Panc1 (cell line): ENCODE results near the gene LMBRD1. TPM values are rescaled to one million over a fixed set of nuclear protein-coding genes. Genes with fewer than 3 reads are reported as not detected.

Experiments used
- ATAC-seq: fragments of 200-7000 bp; cut with Tn5 transposase; 2 replicates; pipeline ENCODE4 v1.9.1; 2020; ENCODE audit warnings: mild to moderate bottlenecking, moderate library complexity
- BruUV-seq: library from RNA; stranded (reverse); fragments of 400-500 nt; replicated peaks from 2 replicates; lab custom pipeline; 2021; lab: Mats Ljungman, UMichigan
- CTCF ChIA-PET: fragments of 300-600 bp; sonication (Branson Sonifier 250); formaldehyde crosslinking; loops from one replicate; lab custom pipeline; 2022; ENCODE audit warnings: antibody characterized with exemption; lab: Charles Lee
- POLR2A ChIA-PET: fragments of 300-600 bp; sonication (Branson Sonifier 250); formaldehyde crosslinking; loops from one replicate; lab custom pipeline; 2022; ENCODE audit warnings: antibody characterized with exemption; lab: Charles Lee
- DNase-seq: peaks from one replicate; pipeline ENCODE4 v3.0.0-alpha.2; 2010; ENCODE audit warnings: low read depth, low spot score
- H3K27ac ChIP-seq: 2 replicates; pipeline ENCODE4 v1.5.1; 2011; ENCODE audit warnings: mild to moderate bottlenecking, low read length, inconsistent platforms
- H3K27me3 ChIP-seq: fragments of 200-500 bp; sonication (Bioruptor generic); 2 replicates; pipeline ENCODE4 v1.6.0; 2014; ENCODE audit warnings: low read length, inconsistent platforms; ENCODE audit not compliant: control insufficient read depth, insufficient read depth
- H3K36me3 ChIP-seq: fragments of 200-500 bp; sonication (Bioruptor generic); 2 replicates; pipeline ENCODE4 v1.5.1; 2014; ENCODE audit warnings: inconsistent platforms, mild to moderate bottlenecking, low read length, moderate library complexity; ENCODE audit not compliant: control insufficient read depth, insufficient read depth
- H3K4me1 ChIP-seq: 2 replicates; pipeline ENCODE4 v1.5.1; 2011; ENCODE audit warnings: inconsistent platforms, mild to moderate bottlenecking, low read length, moderate library complexity; ENCODE audit not compliant: control insufficient read depth, insufficient read depth
- H3K4me3 ChIP-seq, 2 experiments: 2 replicates each; pipeline ENCODE4 v1.5.1; 2011 to 2012; ENCODE audit warnings: low read depth in 2 of 2, low read length in 2 of 2, mild to moderate bottlenecking in 2 of 2, inconsistent platforms in 1 of 2, moderate library complexity in 1 of 2
- H3K9me3 ChIP-seq: fragments of 200-500 bp; sonication (Bioruptor generic); 2 replicates; pipeline ENCODE4 v1.5.1; 2014; ENCODE audit warnings: low read depth, mild to moderate bottlenecking, inconsistent platforms, low read length, moderate library complexity; ENCODE audit not compliant: control insufficient read depth, insufficient read depth
- POLR2AphosphoS5 ChIP-seq: IDR thresholded peaks from 2 replicates; pipeline ENCODE4 v1.6.1; 2012; ENCODE audit warnings: mild to moderate bottlenecking, low read depth, low read length, moderate library complexity
- SIN3A ChIP-seq: IDR thresholded peaks from 2 replicates; pipeline ENCODE4 v1.6.1; 2012; ENCODE audit warnings: low read depth, mild to moderate bottlenecking, low read length, moderate library complexity, borderline replicate concordance; ENCODE audit not compliant: insufficient read depth
- TCF7L2 ChIP-seq: IDR thresholded peaks from 2 replicates; pipeline ENCODE4 v1.6.1; 2011; ENCODE audit warnings: mild to moderate bottlenecking, low read depth, low read length, inconsistent platforms
- in situ Hi-C: cut with HindIII; loops from 2 replicates; pipeline ENCODE4 v1.10.0; 2016; ENCODE audit warnings: low sequenced_read_pairs, low pct_unique_long_range_greater_than_20kb
- intact Hi-C: fragments of 100-400 bp; cut with micrococcal nuclease; formaldehyde crosslinking; loops from one replicate; pipeline ENCODE4 v1.10.0; 2022; ENCODE audit not compliant: unreplicated experiment
- total RNA-seq: library from RNA; stranded (reverse); gene quantifications from one replicate; pipeline ENCODE4 v1.2.1, GENCODE V29; 2021; ENCODE audit not compliant: unreplicated experiment
- TF ChIP-seq, protein P1 (sequence below): fragments of 450-650 bp; IDR thresholded peaks from 2 replicates; pipeline ENCODE4 v1.5.1; 2017; ENCODE audit warnings: mild to moderate bottlenecking
- TF ChIP-seq, protein P2 (sequence below), 2 experiments: IDR thresholded peaks; 2 replicates each; pipeline ENCODE4 v1.6.1; 2011 to 2012; ENCODE audit warnings: low read depth in 2 of 2, control low read depth in 1 of 2, low read length in 1 of 2, mild to moderate bottlenecking in 1 of 2, moderate library complexity in 1 of 2; ENCODE audit not compliant: insufficient read depth in 1 of 2

LMBRD1 gene
- total RNA-seq, 1 experiment from 2014 or later = 17.9 TPM

DNA sequence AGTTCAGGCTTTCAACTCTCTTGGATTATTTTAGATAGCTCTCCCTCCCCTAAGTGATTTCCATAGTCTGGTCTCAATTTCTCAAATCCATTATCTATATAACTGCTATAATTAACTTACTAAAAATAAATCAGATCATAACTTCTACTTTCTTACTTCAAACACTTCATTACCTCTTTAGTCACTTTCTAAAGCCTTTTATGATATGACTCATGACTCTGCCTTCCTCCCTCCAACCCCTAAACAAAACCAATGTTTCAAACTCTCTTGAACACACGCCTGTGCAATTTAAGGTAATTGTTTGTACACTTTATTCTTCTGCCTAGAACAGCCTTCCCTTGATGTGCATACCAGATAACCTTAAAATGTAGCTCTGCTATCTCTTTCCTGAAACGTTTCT is 100.5 kb downstream of the LMBRD1 start:
- no TSS peak for BruUV-seq
- no peak for DNase-seq
- Histone ChIP-seq H3K27ac (no peak overlapping the region), H3K9me3 (no peaks in the 10 kb centered on the region), H3K27me3 (no peaks in the 10 kb centered on the region), H3K4me1 (no peaks in the 10 kb centered on the region), H3K4me3 (no peak overlapping the region), H3K36me3 (no peaks in the 10 kb centered on the region)
- TF ChIP-seq, protein P1, sequence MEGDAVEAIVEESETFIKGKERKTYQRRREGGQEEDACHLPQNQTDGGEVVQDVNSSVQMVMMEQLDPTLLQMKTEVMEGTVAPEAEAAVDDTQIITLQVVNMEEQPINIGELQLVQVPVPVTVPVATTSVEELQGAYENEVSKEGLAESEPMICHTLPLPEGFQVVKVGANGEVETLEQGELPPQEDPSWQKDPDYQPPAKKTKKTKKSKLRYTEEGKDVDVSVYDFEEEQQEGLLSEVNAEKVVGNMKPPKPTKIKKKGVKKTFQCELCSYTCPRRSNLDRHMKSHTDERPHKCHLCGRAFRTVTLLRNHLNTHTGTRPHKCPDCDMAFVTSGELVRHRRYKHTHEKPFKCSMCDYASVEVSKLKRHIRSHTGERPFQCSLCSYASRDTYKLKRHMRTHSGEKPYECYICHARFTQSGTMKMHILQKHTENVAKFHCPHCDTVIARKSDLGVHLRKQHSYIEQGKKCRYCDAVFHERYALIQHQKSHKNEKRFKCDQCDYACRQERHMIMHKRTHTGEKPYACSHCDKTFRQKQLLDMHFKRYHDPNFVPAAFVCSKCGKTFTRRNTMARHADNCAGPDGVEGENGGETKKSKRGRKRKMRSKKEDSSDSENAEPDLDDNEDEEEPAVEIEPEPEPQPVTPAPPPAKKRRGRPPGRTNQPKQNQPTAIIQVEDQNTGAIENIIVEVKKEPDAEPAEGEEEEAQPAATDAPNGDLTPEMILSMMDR = no peak
- TF ChIP-seq, protein P2, sequence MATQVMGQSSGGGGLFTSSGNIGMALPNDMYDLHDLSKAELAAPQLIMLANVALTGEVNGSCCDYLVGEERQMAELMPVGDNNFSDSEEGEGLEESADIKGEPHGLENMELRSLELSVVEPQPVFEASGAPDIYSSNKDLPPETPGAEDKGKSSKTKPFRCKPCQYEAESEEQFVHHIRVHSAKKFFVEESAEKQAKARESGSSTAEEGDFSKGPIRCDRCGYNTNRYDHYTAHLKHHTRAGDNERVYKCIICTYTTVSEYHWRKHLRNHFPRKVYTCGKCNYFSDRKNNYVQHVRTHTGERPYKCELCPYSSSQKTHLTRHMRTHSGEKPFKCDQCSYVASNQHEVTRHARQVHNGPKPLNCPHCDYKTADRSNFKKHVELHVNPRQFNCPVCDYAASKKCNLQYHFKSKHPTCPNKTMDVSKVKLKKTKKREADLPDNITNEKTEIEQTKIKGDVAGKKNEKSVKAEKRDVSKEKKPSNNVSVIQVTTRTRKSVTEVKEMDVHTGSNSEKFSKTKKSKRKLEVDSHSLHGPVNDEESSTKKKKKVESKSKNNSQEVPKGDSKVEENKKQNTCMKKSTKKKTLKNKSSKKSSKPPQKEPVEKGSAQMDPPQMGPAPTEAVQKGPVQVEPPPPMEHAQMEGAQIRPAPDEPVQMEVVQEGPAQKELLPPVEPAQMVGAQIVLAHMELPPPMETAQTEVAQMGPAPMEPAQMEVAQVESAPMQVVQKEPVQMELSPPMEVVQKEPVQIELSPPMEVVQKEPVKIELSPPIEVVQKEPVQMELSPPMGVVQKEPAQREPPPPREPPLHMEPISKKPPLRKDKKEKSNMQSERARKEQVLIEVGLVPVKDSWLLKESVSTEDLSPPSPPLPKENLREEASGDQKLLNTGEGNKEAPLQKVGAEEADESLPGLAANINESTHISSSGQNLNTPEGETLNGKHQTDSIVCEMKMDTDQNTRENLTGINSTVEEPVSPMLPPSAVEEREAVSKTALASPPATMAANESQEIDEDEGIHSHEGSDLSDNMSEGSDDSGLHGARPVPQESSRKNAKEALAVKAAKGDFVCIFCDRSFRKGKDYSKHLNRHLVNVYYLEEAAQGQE (IDR thresholded peaks at IDR 0.05; ENCODE audit: insufficient read depth in 1 of 2, low read depth in 2 of 2, low read length in 1 of 2) = no peak
- TF ChIP-seq POLR2AphosphoS5 (no peak), TCF7L2 (no peak), SIN3A (no peak)
- ChIA-PET POLR2A (no interaction called here), CTCF (no interaction called here)
- intact Hi-C loops (no loop called here), in situ Hi-C loops (no loop called here)
- no peak for ATAC-seq

DNA sequence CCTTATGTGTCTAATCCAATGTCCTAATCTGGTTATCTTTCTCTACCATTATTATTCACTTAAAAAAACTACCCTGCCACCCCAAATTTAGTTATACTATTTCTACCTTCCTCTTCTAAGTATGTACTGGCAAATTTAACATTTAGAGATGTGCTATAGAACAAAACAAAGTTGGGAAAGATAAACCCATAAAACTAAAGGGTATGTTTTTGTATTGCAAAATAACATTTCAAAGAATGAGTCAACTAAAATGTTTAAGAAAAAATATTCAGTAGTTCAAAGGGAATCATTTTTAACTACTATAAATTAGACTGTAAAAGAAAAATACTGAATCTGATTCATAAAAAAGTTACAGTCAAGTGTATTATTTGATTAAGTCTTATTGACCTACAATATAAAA is 103.0 kb downstream of the LMBRD1 start:
- in situ Hi-C loops = no loop called here
- no peak overlapping the region for H3K4me3 ChIP-seq
- no peak overlapping the region for H3K27ac ChIP-seq
- H3K36me3 ChIP-seq = no peaks in the 10 kb centered on the region
- intact Hi-C loops = no loop called here
- BruUV-seq = no TSS peak
- POLR2A ChIA-PET = no interaction called here
- CTCF ChIA-PET = no interaction called here
- H3K27me3 ChIP-seq = no peaks in the 10 kb centered on the region
- no peak for ATAC-seq
- no peaks in the 10 kb centered on the region for H3K4me1 ChIP-seq
- no peaks in the 10 kb centered on the region for H3K9me3 ChIP-seq
- DNase-seq = no peak
- TF ChIP-seq SIN3A (no peak), TCF7L2 (no peak), POLR2AphosphoS5 (no peak)
- TF ChIP-seq, protein P2 (IDR thresholded peaks at IDR 0.05; ENCODE audit: insufficient read depth in 1 of 2, low read depth in 2 of 2, low read length in 1 of 2) = no peak
- TF ChIP-seq, protein P1 = no peak
